ENCODE results near the gene CBX1. TPM values are rescaled to one million over a fixed set of nuclear protein-coding genes. Genes with fewer than 3 reads are reported as not detected.
A peak's percentile ranks its signal among the peaks of the same experiment; 100 is the strongest.

The CBX1 gene
- total RNA-seq, 3 donors from 2014 or later (not counting 1 experiment from before 2014, with no cell fraction given): 16.9 to 25.4 (median 22.6) TPM

- ATAC-seq (no peak), DNase-seq (no peak)
- Mint-ChIP-seq H3K36me3 (no peaks in the 10 kb centered on the region), H3K9me3 (no peaks in the 10 kb centered on the region), H3K27ac (peak overlapping the region; percentile 73 to 74), H3K27me3 (ENCODE audit: low read depth in 2 of 2) (no peaks in the 10 kb centered on the region), H3K4me3 (peak overlapping the region; percentile 75), H3K4me1 (peaks cover 53 to 69% of the 10 kb centered on the region in 2 donors)
- no peaks in the 10 kb centered on the region for H3K27me3 ChIP-seq (ENCODE audit: control insufficient read depth, insufficient read depth, low read length)
- no peak overlapping the region for H3K4me3 ChIP-seq (ENCODE audit: low read length)
- no peak overlapping the region for H3K27ac ChIP-seq (ENCODE audit: low read length)
- intact Hi-C loops (cut with micrococcal nuclease): loop anchor here (10.0 kb wide), 1 partner anchor 160 kb away; the partner anchor contains the start of gene PNPO
- 72% methylated on average over 7 of the region's 7 CpGs for WGBS (ENCODE audit: insufficient coverage)
- H3K36me3 ChIP-seq (ENCODE audit: control insufficient read depth, insufficient read depth, low read length): no peaks in the 10 kb centered on the region
- no peak for TF ChIP-seq CTCF (IDR thresholded peaks at IDR 0.05)
- H3K4me1 ChIP-seq (ENCODE audit: control insufficient read depth, insufficient read depth, low read length): peaks cover 57% of the 10 kb centered on the region
- H3K9me3 ChIP-seq (ENCODE audit: control insufficient read depth, insufficient read depth, low read length): peaks cover 7% of the 10 kb centered on the region
These were observed 3.2 kb upstream of the CBX1 start for GRCh38 chr17:48104440-48104839.

GRCh38 chr17:48102798-48103715 is 1.8 kb upstream of the CBX1 start:
- H3K27me3 Mint-ChIP-seq (ENCODE audit: low read depth in 2 of 2): no peaks in the 10 kb centered on the region
- no peaks in the 10 kb centered on the region for H3K36me3 ChIP-seq (ENCODE audit: control insufficient read depth, insufficient read depth, low read length)
- ATAC-seq: no peak
- H3K4me1 Mint-ChIP-seq: peaks cover 44 to 68% of the 10 kb centered on the region in 2 donors
- peak overlapping the region; percentile 61 for H3K27ac ChIP-seq (ENCODE audit: low read length)
- no peak overlapping the region for H3K4me3 ChIP-seq (ENCODE audit: low read length)
- peak overlapping the region; percentile 78 to 92 for H3K27ac Mint-ChIP-seq
- peak; percentile 23 to 55 for DNase-seq
- H3K36me3 Mint-ChIP-seq: no peaks in the 10 kb centered on the region
- H3K4me3 Mint-ChIP-seq: peak overlapping the region; percentile 83
- no peaks in the 10 kb centered on the region for H3K27me3 ChIP-seq (ENCODE audit: control insufficient read depth, insufficient read depth, low read length)
- no peaks in the 10 kb centered on the region for H3K9me3 Mint-ChIP-seq
- intact Hi-C loops (cut with micrococcal nuclease): loop anchor here (10.0 kb wide), 1 partner anchor 158 kb away; the partner anchor contains the start of gene PNPO
- H3K9me3 ChIP-seq (ENCODE audit: control insufficient read depth, insufficient read depth, low read length): peaks cover 7% of the 10 kb centered on the region
- 29% methylated on average over 14 of the region's 14 CpGs for WGBS (ENCODE audit: insufficient coverage)
- H3K4me1 ChIP-seq (ENCODE audit: control insufficient read depth, insufficient read depth, low read length): peaks cover 49% of the 10 kb centered on the region
- TF ChIP-seq CTCF (IDR thresholded peaks at IDR 0.05): no peak

GRCh38 chr17:48102043-48102750 is 919 bp upstream of the CBX1 start:
- intact Hi-C loops (cut with micrococcal nuclease): loop anchor here (10.0 kb wide), 1 partner anchor 157 kb away; the partner anchor contains the start of gene PNPO
- Histone ChIP-seq H3K27me3 (ENCODE audit: control insufficient read depth, insufficient read depth, low read length) (no peaks in the 10 kb centered on the region), H3K4me1 (ENCODE audit: control insufficient read depth, insufficient read depth, low read length) (peaks cover 47% of the 10 kb centered on the region), H3K9me3 (ENCODE audit: control insufficient read depth, insufficient read depth, low read length) (peaks cover 7% of the 10 kb centered on the region), H3K4me3 (ENCODE audit: low read length) (no peak overlapping the region), H3K27ac (ENCODE audit: low read length) (peak overlapping the region; percentile 61), H3K36me3 (ENCODE audit: control insufficient read depth, insufficient read depth, low read length) (no peaks in the 10 kb centered on the region)
- Mint-ChIP-seq H3K36me3 (no peaks in the 10 kb centered on the region), H3K27me3 (ENCODE audit: low read depth in 2 of 2) (no peaks in the 10 kb centered on the region), H3K9me3 (no peaks in the 10 kb centered on the region), H3K4me1 (peaks cover 39 to 59% of the 10 kb centered on the region in 2 donors), H3K27ac (peak overlapping the region; percentile 78 to 92), H3K4me3 (peak overlapping the region; percentile 83)
- WGBS (ENCODE audit: insufficient coverage): 53% methylated on average over 15 of the region's 19 CpGs
- DNase-seq (no peak), ATAC-seq (no peak)
- TF ChIP-seq CTCF (IDR thresholded peaks at IDR 0.05): no peak

Measured in natural killer cell (primary cell).